HG02759 (cell line): ENCODE measurements around the gene MYBPC3.
A peak's percentile ranks its signal among the peaks of the same experiment; 100 is the strongest.

Experiments used
- ATAC-seq: cut with Tn5 transposase; IDR thresholded peaks from one replicate; pipeline ENCODE4 v1.9.1; 2021; ENCODE audit warnings: mild to moderate bottlenecking, moderate library complexity; ENCODE audit not compliant: unreplicated experiment

MYBPC3 gene

DNA sequence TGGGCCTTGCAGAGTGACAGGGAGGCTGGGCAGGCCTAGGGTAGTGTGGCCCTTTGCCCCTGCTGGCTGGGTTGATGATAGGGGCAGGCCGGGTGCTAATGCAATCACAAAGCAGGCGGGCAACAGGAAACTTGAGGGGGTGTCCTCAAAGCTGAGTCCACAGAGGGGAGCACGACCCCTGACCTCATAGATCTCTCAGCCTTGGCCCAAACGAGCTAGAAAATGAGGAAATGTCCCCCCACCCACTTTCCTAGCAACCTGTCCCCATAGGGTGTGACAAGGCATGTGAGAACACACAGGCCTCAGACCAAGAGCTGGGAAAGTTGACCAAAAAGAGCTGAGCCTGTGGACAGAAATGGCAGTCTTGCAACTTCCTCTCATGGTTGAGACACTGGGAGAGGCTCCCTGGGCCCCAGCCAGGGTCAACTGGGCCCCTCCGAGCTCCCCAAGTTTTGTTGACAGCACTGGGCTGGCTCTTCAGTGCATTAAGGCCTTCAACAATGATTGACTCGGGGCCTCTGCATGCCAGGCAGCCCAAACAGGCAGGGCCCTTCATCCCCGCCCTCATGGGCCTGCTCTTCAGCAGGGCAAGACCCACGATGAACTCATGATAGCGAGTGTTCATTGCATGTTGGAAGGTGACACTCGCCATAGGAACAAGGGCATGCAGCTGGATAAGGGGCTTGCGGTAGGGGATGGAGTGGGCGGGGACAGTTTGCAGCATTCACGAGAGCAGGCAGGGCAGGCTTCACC, 35.6 kb upstream of the MYBPC3 start:
- ATAC-seq, result no peak

DNA sequence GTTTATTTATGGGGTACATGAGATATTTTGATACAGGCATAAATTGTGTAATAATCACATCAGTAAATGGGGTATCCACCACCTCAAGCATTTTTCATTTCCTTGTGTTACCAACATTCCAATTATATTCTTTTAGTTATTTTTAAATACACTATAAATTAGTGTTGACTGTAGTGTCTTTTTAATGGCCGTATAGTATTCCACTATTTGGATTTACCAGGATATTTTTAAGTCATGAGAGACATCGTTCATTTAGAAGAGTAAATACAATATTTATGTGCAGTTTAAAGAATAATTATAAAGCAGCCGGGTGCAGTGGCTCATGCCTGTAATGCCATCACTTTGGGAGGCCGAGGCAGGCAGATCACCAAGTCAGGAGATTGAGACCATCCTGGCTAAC, 32.0 kb upstream of the MYBPC3 start:
- no peak for ATAC-seq

DNA sequence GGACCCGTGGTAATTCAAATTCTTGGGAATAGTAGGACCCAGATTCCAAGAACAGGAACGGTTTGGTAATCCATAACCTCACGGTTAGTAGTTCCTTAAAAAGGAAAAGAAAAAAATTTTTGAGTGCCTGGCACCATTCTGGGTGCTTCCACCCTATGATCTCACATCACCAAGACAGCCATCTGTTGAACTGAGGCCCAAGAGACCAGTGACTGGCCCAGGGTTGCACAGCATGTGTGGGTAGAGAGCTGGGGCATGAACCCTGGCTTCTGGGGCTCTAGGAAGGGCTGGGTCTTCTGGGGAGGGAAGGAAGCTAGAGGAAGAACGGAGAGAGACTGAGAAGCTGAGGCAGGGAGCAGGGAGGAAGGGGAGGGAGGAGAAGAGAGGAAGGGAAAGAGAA, 30.6 kb upstream of the MYBPC3 start:
- no peak for ATAC-seq

DNA sequence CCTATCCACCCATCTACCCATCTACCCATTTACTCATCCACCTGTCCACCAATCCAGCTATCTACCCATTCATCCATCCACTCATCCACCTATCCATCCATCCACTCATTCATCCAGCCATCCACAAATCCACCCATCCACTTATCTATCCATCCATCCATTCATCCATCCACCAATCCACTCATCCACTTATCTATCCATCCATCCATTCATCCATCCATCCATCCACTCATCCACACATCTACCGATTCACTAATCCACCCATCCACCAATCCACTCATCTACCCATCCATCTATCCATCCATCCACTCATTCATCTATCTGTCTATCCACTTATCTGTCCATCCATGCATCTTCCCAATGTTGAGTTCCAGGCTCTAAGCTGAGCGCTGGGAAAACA, 27.6 kb upstream of the MYBPC3 start:
- ATAC-seq, result no peak

DNA sequence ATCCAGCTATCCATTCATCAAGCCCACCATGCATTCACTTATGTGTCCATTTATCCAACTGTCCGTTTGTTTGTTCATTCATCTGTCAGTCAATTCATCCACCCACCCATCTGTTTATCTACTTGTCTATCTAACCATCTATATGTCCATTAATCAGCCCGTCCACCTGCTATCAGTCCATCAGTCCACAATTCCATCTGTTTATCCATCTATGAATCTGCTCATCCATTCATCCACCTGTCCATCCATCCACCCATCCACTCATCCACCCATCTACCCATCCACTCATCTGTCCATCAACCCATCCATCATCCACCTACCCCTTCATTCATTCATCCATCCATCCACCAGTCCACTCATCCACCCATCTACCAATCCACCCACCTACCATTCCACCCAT, 26.8 kb upstream of the MYBPC3 start:
- ATAC-seq, result no peak

DNA sequence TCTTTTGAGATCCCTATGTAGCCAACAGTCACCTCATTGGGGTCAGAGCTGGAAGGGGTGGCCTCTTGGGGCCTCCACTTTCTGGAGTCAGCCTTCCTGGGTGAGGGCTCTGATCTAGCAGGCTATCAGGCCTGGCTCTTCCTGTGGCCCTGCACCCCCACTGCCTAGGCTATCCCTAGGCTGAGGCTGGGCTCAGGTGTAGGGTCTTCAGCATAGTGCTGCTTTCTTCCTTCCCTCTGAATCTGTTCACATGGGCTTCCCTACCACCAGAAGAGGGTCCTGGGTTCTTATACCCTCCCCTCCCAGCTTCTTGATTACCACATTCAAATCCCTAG, 26.3 kb upstream of the MYBPC3 start:
- no peak for ATAC-seq

DNA sequence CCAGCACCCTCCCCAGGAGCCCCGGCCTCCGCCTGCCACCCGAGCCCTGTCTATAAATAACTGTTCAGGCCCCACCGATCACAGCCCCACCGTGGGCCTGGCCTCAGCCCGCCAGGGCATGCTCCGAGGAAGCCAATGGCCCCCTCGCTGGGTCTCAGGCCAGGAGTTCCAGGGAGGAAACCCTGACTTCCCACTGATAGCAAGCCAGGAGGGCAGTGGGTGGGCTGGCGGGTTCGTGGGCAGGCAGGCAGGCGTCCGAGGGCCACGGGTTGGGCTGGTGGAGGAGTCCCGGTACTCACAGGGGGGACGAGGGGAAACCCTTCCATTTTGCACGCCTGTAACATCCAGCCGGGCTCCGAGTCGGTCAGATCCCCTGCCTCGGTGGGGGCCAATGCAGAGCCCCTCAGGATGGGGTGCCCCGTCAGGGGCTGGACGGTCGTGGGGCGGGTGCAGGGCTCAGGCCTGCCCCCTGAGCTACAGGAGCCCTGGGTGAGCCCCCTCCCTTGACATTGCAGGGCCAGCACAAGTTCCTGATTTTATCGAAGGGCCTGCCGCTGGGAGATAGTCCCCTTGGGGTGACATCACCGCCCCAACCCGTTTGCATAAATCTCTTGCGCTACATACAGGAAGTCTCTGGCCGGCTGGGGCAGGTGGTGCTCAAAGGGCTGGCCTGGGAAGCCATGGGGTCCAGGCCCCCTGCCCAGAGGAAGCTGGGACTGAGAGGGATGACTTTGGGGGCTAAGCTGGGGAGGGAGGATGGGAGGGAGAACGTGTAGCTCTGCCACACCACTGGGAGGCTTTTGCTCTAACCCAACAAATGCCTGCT, 25.7 kb upstream of the MYBPC3 start, which contains the start of gene SPI1:
Gene SPI1, minus strand, starts transcription at position 538 of the 826 bp plus-strand sequence. Its CDS starts 194 bp downstream, at position 344.
- peak; percentile 78 for ATAC-seq

DNA sequence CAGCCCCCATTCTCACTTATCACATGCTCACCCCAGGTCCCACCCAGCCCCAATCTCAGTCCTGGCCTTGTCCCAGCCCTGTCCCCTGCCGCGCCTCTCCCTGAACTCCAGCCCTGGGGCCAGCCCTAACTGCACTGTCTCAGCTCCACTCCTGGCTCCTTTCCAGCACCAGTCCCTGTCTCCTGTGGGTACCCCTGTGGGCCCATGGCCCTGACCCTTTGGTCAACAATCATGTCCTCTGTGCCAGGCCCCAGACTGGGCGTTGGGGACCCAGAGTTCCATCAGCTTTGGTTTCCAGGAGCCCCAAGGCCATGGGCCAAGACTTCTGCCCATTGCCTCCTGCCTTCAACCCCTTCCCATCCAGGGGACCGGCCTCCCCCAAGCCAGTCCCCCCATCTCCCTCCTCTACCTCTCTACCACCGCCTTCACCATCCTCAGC, 25.1 kb upstream of the MYBPC3 start:
- peak; percentile 15 for ATAC-seq

DNA sequence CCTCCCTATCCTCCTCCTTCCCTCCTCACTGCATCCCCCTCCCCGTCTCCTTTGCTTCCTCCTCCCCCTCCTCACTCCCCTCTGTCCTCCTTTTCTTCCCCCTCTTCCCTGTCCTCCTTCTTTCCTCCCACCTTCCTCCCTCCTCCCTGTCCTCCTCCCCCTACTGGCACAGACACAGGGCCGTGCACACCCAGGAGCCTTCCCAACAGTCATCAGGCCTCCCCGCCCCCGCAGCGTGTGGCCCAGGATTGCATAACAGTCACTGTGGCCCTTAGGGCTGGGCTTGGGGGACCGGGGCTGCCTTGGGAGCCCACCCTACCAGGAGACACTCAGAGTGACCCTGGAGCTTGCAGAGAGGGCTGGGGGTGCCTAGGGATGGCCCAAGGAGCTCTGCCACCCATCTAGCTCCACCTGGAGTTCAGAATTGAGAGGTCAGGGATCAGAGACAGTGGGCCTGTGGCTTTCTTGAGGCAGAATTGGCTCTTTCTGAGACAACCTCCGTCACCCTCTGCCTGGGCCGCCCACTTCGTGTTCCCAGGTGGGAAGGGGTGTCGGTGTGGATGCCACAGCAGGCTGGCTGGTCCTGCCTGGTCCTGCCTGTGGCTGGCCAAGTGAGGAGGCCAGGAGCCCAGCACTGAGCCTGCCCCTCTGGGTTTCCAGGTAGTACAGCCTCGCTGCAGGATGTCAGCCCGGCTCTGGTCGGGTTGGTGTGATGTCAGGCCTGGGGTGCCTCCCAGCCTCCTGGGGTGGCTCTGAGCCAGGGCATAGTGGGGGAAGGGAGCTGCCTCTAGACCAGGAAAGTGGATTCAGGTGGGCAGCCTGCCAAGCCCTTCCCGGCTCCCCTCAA, 24.2 kb upstream of the MYBPC3 start:
- ATAC-seq, result peak; percentile 36

DNA sequence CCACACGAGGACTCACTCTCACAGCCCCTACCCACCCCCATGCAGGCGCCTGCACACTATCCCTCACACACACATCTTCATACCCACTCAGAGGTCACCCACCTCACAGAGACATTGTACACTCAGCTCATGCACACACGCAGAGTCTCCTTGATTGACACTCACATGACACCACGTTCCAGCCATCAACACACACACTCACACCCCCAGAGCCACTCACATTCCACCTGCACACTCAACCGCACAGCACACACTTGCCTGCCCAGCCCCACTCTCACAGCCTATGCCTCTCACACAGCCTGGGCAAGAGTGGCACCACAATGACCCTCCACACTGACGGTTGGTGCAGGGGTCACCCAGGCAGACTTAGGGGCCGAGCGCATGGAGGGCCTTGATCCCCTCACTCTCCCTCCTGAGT, 23.6 kb upstream of the MYBPC3 start:
- ATAC-seq, result no peak

DNA sequence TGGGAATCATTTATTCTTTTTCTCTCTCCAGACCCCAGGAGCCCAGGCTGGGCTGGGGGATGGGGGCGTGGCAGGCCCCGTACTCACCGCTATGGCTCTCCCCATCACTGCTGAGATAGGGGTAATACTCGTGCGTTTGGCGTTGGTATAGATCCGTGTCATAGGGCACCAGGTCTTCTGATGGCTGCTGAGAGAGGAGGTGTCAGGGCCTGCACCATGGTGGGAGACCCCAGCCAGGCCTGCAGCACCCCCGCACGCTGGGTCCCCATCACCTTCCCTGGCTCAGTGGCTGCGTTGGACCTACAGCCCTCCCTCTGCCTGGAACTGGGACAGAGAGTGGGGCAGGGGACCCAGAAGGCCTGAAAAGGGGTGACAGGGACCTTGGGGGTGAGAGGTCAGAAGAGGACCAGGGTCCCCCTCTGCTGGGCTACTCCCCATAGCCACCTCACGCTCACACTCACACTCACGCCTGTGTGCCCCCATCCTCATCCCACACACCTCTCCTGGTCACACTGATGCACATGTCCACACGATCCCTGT, 23.1 kb upstream of the MYBPC3 start:
- ATAC-seq, result no peak

DNA sequence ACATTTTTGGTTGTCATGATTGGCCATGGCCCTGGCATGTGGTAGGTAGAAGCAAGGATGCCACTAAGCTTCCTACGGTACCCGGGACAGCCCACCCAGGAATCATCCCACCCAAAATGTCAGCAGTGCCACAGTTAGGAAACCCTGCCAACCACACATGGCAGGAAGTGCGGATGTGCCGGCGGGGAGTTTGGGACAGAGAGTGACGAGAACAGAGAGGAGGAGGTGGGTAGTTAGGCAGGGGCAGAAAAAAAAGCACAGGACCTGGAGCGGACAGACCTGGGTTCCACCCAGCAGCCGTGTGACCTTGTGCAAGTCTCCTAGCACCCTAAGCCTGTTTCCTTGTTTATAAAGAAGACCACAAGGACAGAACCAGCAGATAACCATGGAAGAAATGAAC, 22.5 kb upstream of the MYBPC3 start:
- no peak for ATAC-seq

DNA sequence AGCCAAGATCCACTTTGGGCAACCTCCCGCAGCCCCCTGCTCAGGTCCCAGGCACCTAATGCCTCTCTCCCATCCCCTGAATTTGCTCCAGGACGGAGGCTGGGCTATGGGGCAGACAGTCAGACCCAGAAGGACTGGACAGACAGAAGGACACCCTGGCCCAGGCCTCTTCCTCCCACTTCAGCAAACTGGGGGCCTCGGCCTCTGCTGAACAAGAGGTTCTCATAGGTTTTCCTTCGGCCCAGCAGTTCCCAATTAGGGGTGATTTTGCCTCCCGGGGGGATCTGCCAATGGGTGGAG, 22.2 kb upstream of the MYBPC3 start:
- no peak for ATAC-seq

DNA sequence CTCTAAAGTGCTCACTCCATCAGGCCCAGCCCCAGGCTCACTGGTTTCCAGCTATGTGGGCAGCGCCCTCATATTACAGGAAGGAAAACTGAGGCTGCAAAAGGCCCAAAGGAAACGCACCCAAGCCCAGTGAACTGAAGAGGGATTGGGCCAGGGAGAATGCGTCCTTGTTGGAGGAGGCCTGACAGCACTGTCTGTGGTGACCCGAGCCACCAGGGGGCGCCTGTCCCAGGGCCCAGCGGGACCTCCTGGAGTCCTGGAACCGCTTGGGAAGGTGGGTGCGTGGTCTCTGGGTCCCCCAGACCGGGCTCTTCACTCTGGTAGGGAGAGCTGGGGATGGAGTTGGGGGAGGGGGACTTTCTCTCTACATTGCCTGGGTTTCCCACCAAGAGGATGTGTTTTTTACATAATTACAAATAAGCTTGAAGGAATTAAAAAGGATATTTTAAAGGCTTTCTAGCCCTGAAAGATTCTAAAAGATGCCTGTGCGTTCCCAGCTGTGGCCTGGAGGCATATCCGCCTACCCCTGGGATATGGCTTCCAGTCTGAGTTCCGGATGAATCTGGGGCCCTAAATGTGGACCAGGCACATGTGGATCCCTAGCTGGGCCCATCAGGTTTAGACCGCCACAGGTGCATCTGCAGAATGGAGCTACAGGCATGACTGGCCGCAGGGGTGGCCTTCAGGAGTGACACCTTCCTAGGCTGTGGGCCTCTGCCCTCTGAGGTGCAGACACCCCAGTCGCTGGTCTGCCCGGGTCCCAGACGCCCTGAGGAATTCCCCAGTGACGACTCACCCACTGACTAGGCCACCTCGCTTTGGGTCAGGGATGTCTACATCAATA, 21.6 kb upstream of the MYBPC3 start:
- ATAC-seq, result peak; percentile 35

DNA sequence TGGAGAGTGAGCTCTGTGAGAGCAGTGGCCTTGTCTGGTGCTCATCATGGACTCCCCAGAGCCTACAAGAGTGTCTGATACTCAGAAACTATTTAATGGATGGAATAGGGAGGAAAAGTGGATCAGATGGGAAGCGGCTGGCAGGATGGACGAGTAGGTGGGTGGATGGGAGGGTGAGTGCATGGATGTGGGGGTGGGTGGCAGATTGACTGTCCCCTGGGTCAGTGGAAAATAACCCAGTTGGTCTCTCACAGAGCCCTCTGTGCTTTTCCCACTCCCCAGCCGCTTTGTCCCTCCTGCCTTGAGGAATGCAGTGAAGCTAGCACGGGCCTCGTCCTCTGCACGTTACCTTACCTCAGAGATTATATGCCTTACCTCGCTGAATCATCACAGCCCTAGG, 19.9 kb upstream of the MYBPC3 start:
- ATAC-seq, result no peak

DNA sequence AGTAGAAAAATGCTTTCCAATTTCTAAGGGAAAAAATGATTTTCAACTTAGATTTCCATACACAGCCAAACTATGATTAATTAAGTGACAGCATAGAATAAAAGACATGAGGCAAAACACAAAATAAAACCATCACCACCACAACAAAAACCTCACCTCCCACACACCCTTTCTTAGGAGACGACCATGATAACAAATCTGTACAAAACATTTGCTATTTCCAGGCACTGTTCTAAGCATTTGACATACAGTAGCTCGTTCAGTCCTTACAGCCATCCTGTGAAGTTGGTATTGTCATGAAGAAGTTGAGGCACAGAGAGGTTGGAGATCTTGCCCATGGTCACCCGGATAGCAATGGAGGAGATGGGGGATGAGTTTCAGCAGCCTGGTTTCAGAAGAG, 17.2 kb upstream of the MYBPC3 start:
- ATAC-seq, result no peak

DNA sequence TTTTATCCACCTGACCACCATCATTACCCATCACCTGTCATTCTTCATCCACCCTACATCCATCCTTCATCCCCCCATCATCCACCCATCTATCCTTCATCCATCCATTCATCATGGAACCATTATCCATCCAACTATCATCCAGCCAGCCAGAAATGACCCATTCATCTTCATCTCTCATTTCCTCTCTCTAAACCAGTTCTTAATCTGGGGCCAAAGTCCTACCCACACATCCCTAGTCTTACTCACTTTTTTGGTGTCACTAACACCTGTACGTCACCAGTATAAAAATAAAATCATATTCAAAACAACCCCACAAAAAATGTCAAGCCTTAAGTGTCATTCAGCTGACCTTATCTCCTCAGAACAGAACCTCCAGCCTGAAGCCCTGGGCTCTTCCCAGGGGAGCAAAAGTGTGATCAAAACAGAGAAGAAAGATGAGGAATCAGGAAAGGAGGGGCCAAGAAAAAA, 13.6 kb upstream of the MYBPC3 start:
- no peak for ATAC-seq

DNA sequence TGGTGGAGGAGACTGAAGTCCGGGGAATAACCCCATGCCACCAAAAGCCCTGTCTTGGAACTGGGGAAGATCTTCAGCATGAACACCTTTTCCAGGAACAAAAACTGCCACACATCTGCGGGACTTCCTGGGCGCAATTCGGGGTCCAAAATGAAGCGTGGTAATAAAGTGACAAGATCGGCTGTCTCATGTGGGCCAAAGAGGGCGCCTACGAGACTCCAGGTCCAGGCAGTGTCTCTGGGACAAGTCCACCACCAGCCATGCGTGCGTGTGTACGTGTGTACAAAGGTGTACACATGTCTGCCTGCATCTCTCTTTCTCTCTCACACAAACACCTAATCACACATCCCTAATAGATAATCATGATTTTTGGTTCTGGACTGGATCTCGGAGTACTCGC, 8.9 kb upstream of the MYBPC3 start:
- no peak for ATAC-seq

DNA sequence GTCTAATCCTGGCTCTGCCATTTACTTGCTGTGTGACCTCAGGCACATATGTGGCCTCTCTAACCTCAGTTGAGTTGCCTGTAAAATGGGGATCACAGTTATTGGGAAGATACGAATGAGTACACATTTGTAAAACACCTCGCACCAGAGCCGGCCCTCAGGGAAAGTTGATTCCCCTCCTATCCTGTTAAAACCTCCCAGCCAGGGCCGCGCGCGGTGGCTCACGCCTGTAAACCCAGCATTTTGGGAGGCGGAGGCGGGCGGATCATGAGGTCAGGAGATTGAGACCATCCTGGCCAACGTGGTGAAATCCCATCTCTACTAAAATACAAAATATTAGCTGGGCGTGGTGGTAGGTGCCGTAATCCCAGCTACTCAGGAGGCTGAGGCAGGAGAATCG, 7.8 kb upstream of the MYBPC3 start:
- ATAC-seq, result no peak

DNA sequence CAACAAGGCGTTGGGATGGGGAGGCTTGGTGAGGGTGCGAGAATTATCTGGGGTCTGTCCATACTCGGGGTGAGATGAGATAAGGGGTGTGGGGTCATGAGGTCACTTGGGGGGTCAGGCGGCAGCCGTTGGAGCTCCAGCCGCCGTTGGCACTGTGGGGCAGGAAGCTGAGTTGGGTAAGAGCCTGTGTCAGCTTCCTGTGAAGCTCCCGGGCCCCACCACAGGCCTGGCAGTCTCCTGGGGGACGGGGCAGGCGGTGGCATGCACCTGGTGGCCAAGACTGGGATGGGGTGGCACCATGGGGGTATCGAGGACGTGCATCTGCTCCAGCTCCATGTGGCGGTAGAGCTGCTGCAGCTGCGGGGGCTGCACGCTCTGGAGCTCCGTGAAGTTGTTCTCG, 7.1 kb upstream of the MYBPC3 start:
- ATAC-seq, result no peak
